Neuronal stem cell (in vitro differentiated cells): ENCODE measurements around the gene EPB41L4B.

ENCODE experiments used
- DNase-seq: peaks from one replicate; pipeline ENCODE4 v3.0.0-alpha.2; 2013; ENCODE audit warnings: low spot score
- H2AFZ ChIP-seq: one replicate; pipeline ENCODE4 v1.6.1; 2013; ENCODE audit warnings: mild to moderate bottlenecking, low read length, inconsistent platforms
- H2AK5ac ChIP-seq: 2 replicates; pipeline ENCODE4 v1.6.1; 2013; ENCODE audit warnings: low read depth, mild to moderate bottlenecking, inconsistent platforms, low read length, moderate library complexity, mixed read lengths
- H2BK120ac ChIP-seq: 2 replicates; pipeline ENCODE4 v1.6.1; 2013; ENCODE audit warnings: low read depth, mild to moderate bottlenecking, inconsistent platforms, low read length, moderate library complexity, mixed read lengths
- H2BK12ac ChIP-seq: one replicate; pipeline ENCODE4 v1.6.1; 2013; ENCODE audit warnings: low read length, inconsistent platforms
- H2BK15ac ChIP-seq: 2 replicates; pipeline ENCODE4 v1.6.1; 2013; ENCODE audit warnings: mild to moderate bottlenecking, low read length, inconsistent platforms, mixed read lengths
- H2BK5ac ChIP-seq: one replicate; pipeline ENCODE4 v1.6.1; 2013; ENCODE audit warnings: inconsistent platforms, mild to moderate bottlenecking, low read length, moderate library complexity
- H3K14ac ChIP-seq: one replicate; pipeline ENCODE4 v1.6.1; 2013; ENCODE audit warnings: low read length, inconsistent platforms
- H3K18ac ChIP-seq: 2 replicates; pipeline ENCODE4 v1.6.1; 2013; ENCODE audit warnings: low read length, inconsistent platforms
- H3K23ac ChIP-seq: 2 replicates; pipeline ENCODE4 v1.6.1; 2013; ENCODE audit warnings: low read depth, mild to moderate bottlenecking, mixed read lengths, low read length, inconsistent platforms; ENCODE audit not compliant: poor library complexity
- H3K27ac ChIP-seq: replicated peaks from 3 replicates; pipeline ENCODE4 v1.5.1; 2013; ENCODE audit warnings: low read length, inconsistent platforms
- H3K27me3 ChIP-seq, 3 experiments: 2 replicates each; pipeline ENCODE4 v1.6.1; 2013; ENCODE audit warnings: low read length in 3 of 3, mild to moderate bottlenecking in 2 of 3, inconsistent platforms in 1 of 3, low read depth in 1 of 3, mixed read lengths in 1 of 3, moderate library complexity in 1 of 3; ENCODE audit not compliant: control insufficient read depth in 3 of 3, insufficient read depth in 3 of 3
- H3K36me3 ChIP-seq, 2 donors: replicated peaks in 1 of 2; 2 replicates each; pipeline ENCODE4 v1.6.1; 2013; ENCODE audit warnings: low read length in 2 of 2; ENCODE audit not compliant: control insufficient read depth in 2 of 2, insufficient read depth in 2 of 2
- H3K4ac ChIP-seq: 2 replicates; pipeline ENCODE4 v1.6.1; 2013; ENCODE audit warnings: inconsistent platforms, mild to moderate bottlenecking, low read length, moderate library complexity
- H3K4me1 ChIP-seq, 2 donors: 1 replicate in 1 of 2; 2 replicates in 1 of 2; pipeline ENCODE4 v1.6.1; 2013; ENCODE audit warnings: low read length in 2 of 2, low read depth in 1 of 2; ENCODE audit not compliant: control insufficient read depth in 2 of 2, insufficient read depth in 1 of 2
- H3K4me2 ChIP-seq: one replicate; pipeline ENCODE4 v1.6.1; 2013; ENCODE audit warnings: mild to moderate bottlenecking, low read length, inconsistent platforms; ENCODE audit not compliant: insufficient read depth, poor library complexity, severe bottlenecking
- H3K4me3 ChIP-seq, 2 donors: 2 replicates each; pipeline ENCODE4 v1.5.1; 2013; ENCODE audit warnings: low read length in 2 of 2, mild to moderate bottlenecking in 2 of 2, inconsistent platforms in 1 of 2, moderate library complexity in 1 of 2
- H3K79me1 ChIP-seq: one replicate; pipeline ENCODE4 v1.6.1; 2013; ENCODE audit warnings: low read depth, mild to moderate bottlenecking, inconsistent platforms, low read length, moderate library complexity
- H3K9ac ChIP-seq: one replicate; pipeline ENCODE4 v1.6.1; 2013; ENCODE audit warnings: mild to moderate bottlenecking, low read depth, low read length, inconsistent platforms; ENCODE audit not compliant: poor library complexity
- H3K9me3 ChIP-seq, 2 donors: replicated peaks in 1 of 2; 2 replicates each; pipeline versions ENCODE3 to v1.6.1; 2013; ENCODE audit warnings: low read length in 2 of 2, mild to moderate bottlenecking in 2 of 2, inconsistent platforms in 1 of 2, low read depth in 1 of 2, mixed read lengths in 1 of 2, moderate library complexity in 1 of 2; ENCODE audit not compliant: control insufficient read depth in 2 of 2, insufficient read depth in 1 of 2
- H4K8ac ChIP-seq: one replicate; pipeline ENCODE4 v1.6.1; 2013; ENCODE audit warnings: low read depth, mild to moderate bottlenecking, inconsistent platforms, low read length, moderate library complexity
- H4K91ac ChIP-seq: one replicate; pipeline ENCODE4 v1.6.1; 2013; ENCODE audit warnings: low read length, low read depth, mild to moderate bottlenecking, inconsistent platforms; ENCODE audit not compliant: poor library complexity
- WGBS, 2 donors: extraction: QIAGEN DNeasy Blood & Tissue Kit; methylation state at CpG; one replicate each; pipeline ENCODE4 v1.1.7; 2013; ENCODE audit warnings: missing lambda C conversion rate in 2 of 2, mixed read lengths in 1 of 2; ENCODE audit not compliant: insufficient read length in 2 of 2, insufficient replicate concordance in 1 of 2; ENCODE audit errors: extremely low coverage in 2 of 2; 5-methylcytosine and 5-hydroxymethylcytosine counted together

Gene EPB41L4B

DNA sequence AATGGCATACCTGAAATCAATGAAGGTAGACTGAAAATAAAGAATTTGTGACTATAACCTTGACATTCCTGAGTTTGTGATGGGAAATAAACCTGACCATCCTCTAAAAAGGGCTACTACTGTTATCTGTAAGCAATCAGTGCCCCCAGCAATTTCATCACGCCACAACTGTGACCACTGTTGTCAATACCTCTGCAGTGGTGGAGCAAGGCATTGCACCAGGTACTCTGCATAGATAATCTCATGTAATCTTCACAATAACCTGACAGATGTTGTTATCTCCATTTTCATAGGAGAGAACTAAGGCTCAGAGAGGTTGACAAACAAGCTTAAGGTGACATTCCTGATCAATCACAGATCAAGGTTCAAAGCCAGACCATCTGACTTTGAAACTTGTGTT, 115.3 kb downstream of the EPB41L4B start:
- Histone ChIP-seq H2BK5ac (no peak overlapping the region), H3K23ac (no peak overlapping the region), H3K79me1 (no peaks in the 10 kb centered on the region), H3K9me3 (no peaks in the 10 kb centered on the region), H3K27me3 (peaks cover 0 to 32% (median 0%) of the 10 kb centered on the region in 3 experiments), H2AK5ac (no peak overlapping the region), H3K4me2 (no peak overlapping the region), H3K4me1 (no peaks in the 10 kb centered on the region), H4K91ac (no peak overlapping the region), H2AFZ (no peak overlapping the region), H4K8ac (no peak overlapping the region), H3K9ac (no peak overlapping the region), H3K4ac (no peak overlapping the region), H3K18ac (no peak overlapping the region), H3K36me3 (no peaks in the 10 kb centered on the region), H2BK12ac (no peak overlapping the region), H3K27ac (no peak overlapping the region), H3K4me3 (no peak overlapping the region), H2BK15ac (no peak overlapping the region), H2BK120ac (no peak overlapping the region), H3K14ac (no peak overlapping the region)
- WGBS, 2 donors, result no CpG with 5 or more reads among the region's 1 CpG
- no peak for DNase-seq

DNA sequence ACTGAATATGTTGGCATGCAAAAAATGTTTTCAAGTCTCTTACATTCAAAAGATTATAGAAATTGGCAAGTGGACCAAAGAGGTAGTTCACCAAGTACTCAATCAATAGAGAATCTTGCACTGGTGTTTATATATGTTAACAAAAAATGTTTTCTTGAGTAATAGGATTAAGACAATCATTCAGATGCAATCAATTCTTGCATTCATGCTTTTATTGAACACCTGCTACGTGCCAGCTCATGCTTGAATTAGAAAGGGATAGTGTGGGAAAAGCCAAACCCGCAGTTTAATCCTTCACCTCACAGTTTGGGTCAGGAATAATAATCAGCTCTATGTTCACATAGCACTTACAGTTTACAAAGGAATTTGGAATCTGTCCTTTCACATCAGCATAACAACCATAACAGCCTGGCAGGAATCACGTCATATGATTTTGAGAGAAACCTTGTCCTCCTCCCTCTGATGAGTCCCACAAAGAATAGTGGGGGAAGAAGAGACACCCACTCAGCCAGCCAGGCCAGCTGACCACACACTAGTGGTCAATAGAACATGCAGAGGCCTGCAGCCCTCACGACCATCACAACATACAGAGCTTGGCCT, 117.0 kb downstream of the EPB41L4B start:
- no peak overlapping the region for H4K91ac ChIP-seq
- peaks cover 0 to 36% (median 0%) of the 10 kb centered on the region in 3 experiments for H3K27me3 ChIP-seq
- no peak overlapping the region for H3K4me2 ChIP-seq
- H3K79me1 ChIP-seq, result no peaks in the 10 kb centered on the region
- no peak overlapping the region for H2AFZ ChIP-seq
- no peak overlapping the region for H3K14ac ChIP-seq
- H4K8ac ChIP-seq, result no peak overlapping the region
- WGBS, 2 donors, result no CpG with 5 or more reads among the region's 4 CpGs
- H2BK5ac ChIP-seq, result no peak overlapping the region
- no peak overlapping the region for H3K9ac ChIP-seq
- no peak for DNase-seq
- H3K27ac ChIP-seq, result no peak overlapping the region
- H3K18ac ChIP-seq, result no peak overlapping the region
- no peak overlapping the region for H2AK5ac ChIP-seq
- no peaks in the 10 kb centered on the region for H3K4me1 ChIP-seq
- no peak overlapping the region for H2BK15ac ChIP-seq
- H3K4ac ChIP-seq, result no peak overlapping the region
- H3K23ac ChIP-seq, result no peak overlapping the region
- no peak overlapping the region for H3K4me3 ChIP-seq
- H3K36me3 ChIP-seq, result no peaks in the 10 kb centered on the region
- H2BK12ac ChIP-seq, result no peak overlapping the region
- no peak overlapping the region for H2BK120ac ChIP-seq
- H3K9me3 ChIP-seq, result no peaks in the 10 kb centered on the region

DNA sequence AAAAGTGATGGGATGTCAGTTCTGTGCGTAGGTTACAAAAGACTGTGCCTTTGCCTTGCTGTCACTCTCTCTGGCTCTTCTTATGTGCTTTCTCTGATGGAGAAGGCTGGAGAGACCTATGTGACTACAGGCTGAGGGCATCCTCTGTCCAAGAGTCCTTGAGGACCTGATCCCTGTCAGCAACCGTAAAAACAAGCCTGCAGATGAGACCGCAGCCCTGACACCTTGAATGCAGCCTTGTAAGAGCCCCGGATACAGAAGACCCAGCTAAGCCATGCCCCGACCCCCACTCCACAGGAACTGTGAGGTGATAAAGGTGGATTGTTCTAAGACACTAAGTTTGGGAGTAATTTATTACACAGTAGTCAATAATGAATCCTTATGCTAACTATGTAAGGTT, 121.2 kb downstream of the EPB41L4B start:
- H4K8ac ChIP-seq, result no peak overlapping the region
- peaks cover 0 to 45% (median 0%) of the 10 kb centered on the region in 3 experiments for H3K27me3 ChIP-seq
- no peak overlapping the region for H2AK5ac ChIP-seq
- DNase-seq, result no peak
- no CpG with 5 or more reads among the region's 5 CpGs for WGBS, 2 donors
- H2BK15ac ChIP-seq, result no peak overlapping the region
- no peak overlapping the region for H2BK12ac ChIP-seq
- H3K4ac ChIP-seq, result no peak overlapping the region
- H3K4me2 ChIP-seq, result no peak overlapping the region
- no peak overlapping the region for H2BK5ac ChIP-seq
- H3K14ac ChIP-seq, result no peak overlapping the region
- H3K23ac ChIP-seq, result no peak overlapping the region
- no peak overlapping the region for H2AFZ ChIP-seq
- H3K9ac ChIP-seq, result no peak overlapping the region
- no peaks in the 10 kb centered on the region for H3K79me1 ChIP-seq
- no peaks in the 10 kb centered on the region for H3K9me3 ChIP-seq
- no peak overlapping the region for H2BK120ac ChIP-seq
- no peak overlapping the region for H4K91ac ChIP-seq
- no peaks in the 10 kb centered on the region for H3K4me1 ChIP-seq
- no peak overlapping the region for H3K4me3 ChIP-seq
- no peaks in the 10 kb centered on the region for H3K36me3 ChIP-seq
- no peak overlapping the region for H3K27ac ChIP-seq
- no peak overlapping the region for H3K18ac ChIP-seq

DNA sequence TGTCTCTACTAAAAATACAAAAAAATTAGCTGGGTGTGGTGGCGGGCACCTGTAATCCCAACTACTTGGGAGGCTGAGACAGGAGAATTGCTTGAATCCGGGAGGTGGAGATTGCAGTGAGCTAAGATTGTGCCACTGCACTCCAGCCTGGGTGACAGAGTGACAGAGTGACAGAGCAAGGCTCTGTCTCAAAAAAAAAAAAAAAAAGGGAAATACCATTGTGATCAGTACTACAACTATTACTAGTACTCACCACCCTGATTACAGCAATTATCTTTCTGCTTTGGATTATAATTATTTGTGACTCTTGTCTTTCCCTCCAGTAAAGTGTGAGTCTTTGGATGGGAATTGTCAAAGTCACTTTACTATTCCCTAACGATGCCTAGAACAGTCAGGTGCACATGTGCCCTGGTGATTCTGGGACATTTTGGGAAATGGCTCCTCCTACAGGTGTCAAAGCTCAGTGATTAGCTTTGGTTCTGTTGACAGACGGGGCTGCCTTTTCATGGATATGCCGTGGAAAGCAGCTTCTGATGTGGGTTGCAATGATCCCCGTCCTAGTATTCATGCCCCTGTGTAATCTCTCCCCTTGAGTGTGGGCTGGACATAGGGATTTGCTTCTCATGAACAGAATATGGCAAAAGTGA, 122.0 kb downstream of the EPB41L4B start:
- Histone ChIP-seq H3K4me2 (no peak overlapping the region), H3K9ac (no peak overlapping the region), H2AK5ac (no peak overlapping the region), H3K36me3 (no peaks in the 10 kb centered on the region), H4K91ac (no peak overlapping the region), H3K4ac (no peak overlapping the region), H3K23ac (no peak overlapping the region), H3K79me1 (no peaks in the 10 kb centered on the region), H2BK5ac (no peak overlapping the region), H2BK120ac (no peak overlapping the region), H3K4me3 (no peak overlapping the region), H2AFZ (no peak overlapping the region), H3K18ac (no peak overlapping the region), H2BK12ac (no peak overlapping the region), H3K27me3 (peaks cover 0 to 38% (median 0%) of the 10 kb centered on the region in 3 experiments), H4K8ac (no peak overlapping the region), H2BK15ac (no peak overlapping the region), H3K9me3 (no peaks in the 10 kb centered on the region), H3K27ac (no peak overlapping the region), H3K4me1 (no peaks in the 10 kb centered on the region), H3K14ac (no peak overlapping the region)
- WGBS, 2 donors, result no CpG with 5 or more reads among the region's 6 CpGs
- DNase-seq, result no peak
